SK-N-SH treated with all-trans-retinoic acid at 6 μM for 48 hours (cell line): ENCODE results near the gene FOXR1.

Experiments used
- TCF4 ChIP-seq: fragments of 250-450 bp; sonication (Bioruptor Pico); IDR thresholded peaks from 2 replicates; pipeline ENCODE4 v1.8.0; 2021; ENCODE audit warnings: mild to moderate bottlenecking, moderate library complexity, borderline replicate concordance
- TOX ChIP-seq: fragments of 250-450 bp; sonication (Bioruptor Pico); IDR thresholded peaks from 2 replicates; pipeline ENCODE4 v1.8.0; 2021; ENCODE audit warnings: mild to moderate bottlenecking, moderate library complexity, borderline replicate concordance
- TF ChIP-seq, protein P1 (sequence below): fragments of 250-450 bp; sonication (Bioruptor Pico); IDR thresholded peaks from 2 replicates; pipeline ENCODE4 v1.8.0; 2020; ENCODE audit warnings: mild to moderate bottlenecking, moderate library complexity, borderline replicate concordance
- TF ChIP-seq, protein P2 (sequence below): fragments of 250-450 bp; sonication (Bioruptor Pico); IDR thresholded peaks from 2 replicates; pipeline ENCODE4 v1.5.1; 2020; ENCODE audit warnings: low read depth, mild to moderate bottlenecking, moderate library complexity
- TF ChIP-seq, protein P3 (sequence below): fragments of 250-450 bp; sonication (Bioruptor Pico); IDR thresholded peaks from 2 replicates; pipeline ENCODE4 v1.8.0; 2021; ENCODE audit warnings: low read depth, mild to moderate bottlenecking, moderate library complexity, borderline replicate concordance

GRCh38 chr11:118961189-118961588, 10.4 kb upstream of the FOXR1 start:
- TF ChIP-seq TCF4 (CRISPR knock-in tag) (no peak), TOX (no peak)
- TF ChIP-seq, protein P1, sequence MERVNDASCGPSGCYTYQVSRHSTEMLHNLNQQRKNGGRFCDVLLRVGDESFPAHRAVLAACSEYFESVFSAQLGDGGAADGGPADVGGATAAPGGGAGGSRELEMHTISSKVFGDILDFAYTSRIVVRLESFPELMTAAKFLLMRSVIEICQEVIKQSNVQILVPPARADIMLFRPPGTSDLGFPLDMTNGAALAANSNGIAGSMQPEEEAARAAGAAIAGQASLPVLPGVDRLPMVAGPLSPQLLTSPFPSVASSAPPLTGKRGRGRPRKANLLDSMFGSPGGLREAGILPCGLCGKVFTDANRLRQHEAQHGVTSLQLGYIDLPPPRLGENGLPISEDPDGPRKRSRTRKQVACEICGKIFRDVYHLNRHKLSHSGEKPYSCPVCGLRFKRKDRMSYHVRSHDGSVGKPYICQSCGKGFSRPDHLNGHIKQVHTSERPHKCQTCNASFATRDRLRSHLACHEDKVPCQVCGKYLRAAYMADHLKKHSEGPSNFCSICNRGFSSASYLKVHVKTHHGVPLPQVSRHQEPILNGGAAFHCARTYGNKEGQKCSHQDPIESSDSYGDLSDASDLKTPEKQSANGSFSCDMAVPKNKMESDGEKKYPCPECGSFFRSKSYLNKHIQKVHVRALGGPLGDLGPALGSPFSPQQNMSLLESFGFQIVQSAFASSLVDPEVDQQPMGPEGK (CRISPR knock-in tag): no peak
- TF ChIP-seq, protein P2, sequence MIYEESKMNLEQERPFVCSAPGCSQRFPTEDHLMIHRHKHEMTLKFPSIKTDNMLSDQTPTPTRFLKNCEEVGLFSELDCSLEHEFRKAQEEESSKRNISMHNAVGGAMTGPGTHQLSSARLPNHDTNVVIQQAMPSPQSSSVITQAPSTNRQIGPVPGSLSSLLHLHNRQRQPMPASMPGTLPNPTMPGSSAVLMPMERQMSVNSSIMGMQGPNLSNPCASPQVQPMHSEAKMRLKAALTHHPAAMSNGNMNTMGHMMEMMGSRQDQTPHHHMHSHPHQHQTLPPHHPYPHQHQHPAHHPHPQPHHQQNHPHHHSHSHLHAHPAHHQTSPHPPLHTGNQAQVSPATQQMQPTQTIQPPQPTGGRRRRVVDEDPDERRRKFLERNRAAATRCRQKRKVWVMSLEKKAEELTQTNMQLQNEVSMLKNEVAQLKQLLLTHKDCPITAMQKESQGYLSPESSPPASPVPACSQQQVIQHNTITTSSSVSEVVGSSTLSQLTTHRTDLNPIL (CRISPR knock-in tag): no peak
- TF ChIP-seq, protein P3, sequence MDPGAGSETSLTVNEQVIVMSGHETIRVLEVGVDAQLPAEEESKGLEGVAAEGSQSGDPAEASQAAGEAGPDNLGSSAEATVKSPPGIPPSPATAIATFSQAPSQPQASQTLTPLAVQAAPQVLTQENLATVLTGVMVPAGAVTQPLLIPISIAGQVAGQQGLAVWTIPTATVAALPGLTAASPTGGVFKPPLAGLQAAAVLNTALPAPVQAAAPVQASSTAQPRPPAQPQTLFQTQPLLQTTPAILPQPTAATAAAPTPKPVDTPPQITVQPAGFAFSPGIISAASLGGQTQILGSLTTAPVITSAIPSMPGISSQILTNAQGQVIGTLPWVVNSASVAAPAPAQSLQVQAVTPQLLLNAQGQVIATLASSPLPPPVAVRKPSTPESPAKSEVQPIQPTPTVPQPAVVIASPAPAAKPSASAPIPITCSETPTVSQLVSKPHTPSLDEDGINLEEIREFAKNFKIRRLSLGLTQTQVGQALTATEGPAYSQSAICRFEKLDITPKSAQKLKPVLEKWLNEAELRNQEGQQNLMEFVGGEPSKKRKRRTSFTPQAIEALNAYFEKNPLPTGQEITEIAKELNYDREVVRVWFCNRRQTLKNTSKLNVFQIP (CRISPR knock-in tag): no peak
